ENCODE results near the gene GAS5. TPM values are rescaled to one million over a fixed set of nuclear protein-coding genes. Genes with fewer than 3 reads are reported as not detected.

Gene GAS5
- polyA plus RNA-seq, 1 of the 3 experiments (the other 2 are of a cell fraction) = 961 TPM

GRCh38 chr1:173827611-173828010 lies 40.2 kb downstream of the GAS5 start:
- H3K36me3 ChIP-seq (replicated peaks in 1 of 2; ENCODE audit: control insufficient read depth in 1 of 2, insufficient read depth in 2 of 2, low read length in 1 of 2) = peaks cover 18 to 20% of the 10 kb centered on the region in 2 experiments
- no peak overlapping the region for H2AFZ ChIP-seq (ENCODE audit: low read depth)
- ChIA-PET POLR2A (interaction anchor here (1.0 kb wide), 1 partner anchor 41 kb away, joined by 3 read pairs; the partner anchor contains the start of gene ZBTB37), CTCF (interaction anchor here (1.0 to 1.1 kb wide), 2 partner anchors 22 to 246 kb away, joined by 3 read pairs; no protein-coding TSS in a partner anchor)
- no peaks in the 10 kb centered on the region for H3K9me2 ChIP-seq
- 0 out of 2 replicates have a peak overlapping the region, but pooled peaks have one; percentile 16 for H3K4me2 ChIP-seq
- peaks cover 10 to 11% of the 10 kb centered on the region in 2 experiments; a peak in 3 of 4 replicates for H3K4me1 ChIP-seq (ENCODE audit: control insufficient read depth in 1 of 2, insufficient read depth in 2 of 2, low read depth in 1 of 2, low read length in 1 of 2)
- TF ChIP-seq RXRA (IDR thresholded peaks at IDR 0.05; ENCODE audit: borderline replicate concordance, low read depth) = no peak
- TF ChIP-seq NFIC (IDR thresholded peaks at IDR 0.05; ENCODE audit: borderline replicate concordance) = peak; percentile 43; the same call in 1 of the 2 replicates
- H3K27me3 ChIP-seq (ENCODE audit: insufficient read depth) = no peaks in the 10 kb centered on the region
- WGBS (ENCODE audit: low lambda C conversion rate) = 94% methylated on average over 2 of the region's 2 CpGs
- DNase-seq = no peak
- peaks cover 36% of the 10 kb centered on the region for H3K79me2 ChIP-seq (ENCODE audit: insufficient read depth)
- no peak overlapping the region for H3K9ac ChIP-seq
- no peaks in the 10 kb centered on the region for H4K20me1 ChIP-seq (ENCODE audit: insufficient read depth)
- no peaks in the 10 kb centered on the region for H3K9me3 ChIP-seq
- no peak overlapping the region for H3K4me3 ChIP-seq (ENCODE audit: low read depth in 2 of 2, low read length in 1 of 2)
- H3F3A ChIP-seq (replicated peaks; ENCODE audit: insufficient read depth) = peaks cover 16% of the 10 kb centered on the region
- H3K27ac ChIP-seq (ENCODE audit: low read depth in 2 of 2, low read length in 1 of 2) = no peak overlapping the region

- Histone ChIP-seq H3K79me2 (ENCODE audit: insufficient read depth) (peaks cover 67% of the 10 kb centered on the region), H4K20me1 (ENCODE audit: insufficient read depth) (no peaks in the 10 kb centered on the region), H3K4me1 (ENCODE audit: control insufficient read depth in 1 of 2, insufficient read depth in 2 of 2, low read depth in 1 of 2, low read length in 1 of 2) (peaks cover 10 to 13% of the 10 kb centered on the region in 2 experiments; a peak in 3 of 4 replicates), H3F3A (replicated peaks; ENCODE audit: insufficient read depth) (peaks cover 16% of the 10 kb centered on the region), H3K9me2 (no peaks in the 10 kb centered on the region), H3K4me3 (ENCODE audit: low read depth in 2 of 2, low read length in 1 of 2) (peak within 1 kb of the TSS; percentile 76 to 93), H2AFZ (ENCODE audit: low read depth) (peak within 1 kb of the TSS; percentile 91), H3K36me3 (replicated peaks in 1 of 2; ENCODE audit: control insufficient read depth in 1 of 2, insufficient read depth in 2 of 2, low read length in 1 of 2) (peaks cover 7% of the 10 kb centered on the region in 2 experiments), H3K27ac (ENCODE audit: low read depth in 2 of 2, low read length in 1 of 2) (peak within 1 kb of the TSS; percentile 96 to 97), H3K27me3 (ENCODE audit: insufficient read depth) (no peaks in the 10 kb centered on the region), H3K4me2 (peak within 1 kb of the TSS; percentile 90), H3K9me3 (no peaks in the 10 kb centered on the region), H3K9ac (peak within 1 kb of the TSS; percentile 86)
- under 1% methylated on average over 35 of the region's 55 CpGs for WGBS (ENCODE audit: low lambda C conversion rate)
- POLR2A ChIA-PET = interaction anchor here (1.0 to 1.7 kb wide), 6 partner anchors 10 to 348 kb away, joined by 3 to 8 read pairs (median 4); partner anchors contain the start of genes GAS5, PRDX6 and ZBTB37
- CTCF ChIA-PET = interaction anchor here (0.6 to 1.9 kb wide), 14 partner anchors 9 to 407 kb away, joined by 3 to 9 read pairs (median 3); partner anchors contain the start of gene KLHL20
- DNase-seq = peak; percentile 85
- TF ChIP-seq MXI1 (IDR thresholded peaks at IDR 0.05; ENCODE audit: low read depth, low read length) (peak; percentile 81), TAF1 (IDR thresholded peaks at IDR 0.05; ENCODE audit: borderline replicate concordance, low read depth, low read length) (peak; percentile 40), FOXM1 (IDR thresholded peaks at IDR 0.05; ENCODE audit: low read depth) (peak; percentile 44; the same call in 1 of the 2 replicates), USF1 (IDR thresholded peaks at IDR 0.05; ENCODE audit: borderline replicate concordance, low read depth) (no peak), MAX (IDR thresholded peaks at IDR 0.05; ENCODE audit: low read depth) (peak; percentile 82), USF2 (IDR thresholded peaks at IDR 0.05; ENCODE audit: borderline replicate concordance, low read depth, low read length) (no peak), FOXJ3 (CRISPR knock-in tag; IDR thresholded peaks at IDR 0.05) (no peak), RFX5 (IDR thresholded peaks at IDR 0.05; ENCODE audit: low read length) (no peak), GATA2 (CRISPR knock-in tag; IDR thresholded peaks at IDR 0.05) (peak; percentile 66), JUND (IDR thresholded peaks at IDR 0.05) (no peak), NFIC (IDR thresholded peaks at IDR 0.05; ENCODE audit: borderline replicate concordance) (peak; percentile 61; the same call in 1 of the 2 replicates), TCF12 (IDR thresholded peaks at IDR 0.05) (no peak), EP300 (IDR thresholded peaks at IDR 0.05; ENCODE audit: borderline replicate concordance in 1 of 2, low read depth in 1 of 2, low read length in 1 of 2) (no peak; a peak in 2 of 4 replicates), TEAD4 (IDR thresholded peaks at IDR 0.05; ENCODE audit: borderline replicate concordance, insufficient read depth) (no peak), RAD21 (IDR thresholded peaks at IDR 0.05; ENCODE audit: low read length) (no peak), EZH2phosphoT487 (IDR thresholded peaks at IDR 0.05; ENCODE audit: borderline replicate concordance, low read depth) (no peak), CTCF (IDR thresholded peaks at IDR 0.05) (no peak), ELF1 (IDR thresholded peaks at IDR 0.05) (peak; percentile 96), MEF2A (IDR thresholded peaks at IDR 0.05; ENCODE audit: borderline replicate concordance, low read depth) (no peak), PBX3 (IDR thresholded peaks at IDR 0.05) (no peak), CHD2 (IDR thresholded peaks at IDR 0.05; ENCODE audit: low read length, partially characterized antibody) (peak; percentile 69)
Observed at GRCh38 chr1:173824315-173825081, 43.3 kb downstream of the GAS5 start, which contains the start of the genes CENPL and DARS2. TSS of gene CENPL (minus strand) at chr1:173824883. CDS start at chr1:173811299, 13,584 bp downstream. TSS of gene DARS2 (plus strand) at chr1:173824673. CDS start at chr1:173825230, 557 bp downstream.

Measured in SK-N-SH (cell line).